ENCODE measurements around the gene SCNN1G. TPM values are rescaled to one million over a fixed set of nuclear protein-coding genes. Genes with fewer than 3 reads are reported as not detected.

The SCNN1G gene
- polyA plus RNA-seq, 2 of the 4 experiments (the other 2 are of a cell fraction), result 0.03 to 0.05 TPM

GRCh38 chr16:23185656-23186055 lies 3.1 kb downstream of the SCNN1G start (continued):
- TF ChIP-seq BCL3 (IDR thresholded peaks at IDR 0.05) (no peak), BHLHE40 (IDR thresholded peaks at IDR 0.05; ENCODE audit: low read depth, low read length) (no peak), SREBF2 (IDR thresholded peaks at IDR 0.05) (no peak), MAZ (IDR thresholded peaks at IDR 0.05; ENCODE audit: borderline replicate concordance, low read depth, low read length) (no peak), POLR2A (IDR thresholded peaks at IDR 0.05; ENCODE audit: low read length) (no peak), CBX8 (IDR thresholded peaks at IDR 0.05) (no peak), RNF2 (IDR thresholded peaks at IDR 0.05; ENCODE audit: borderline replicate concordance, low read depth) (no peak), NPAS2 (CRISPR knock-in tag; IDR thresholded peaks at IDR 0.05; ENCODE audit: borderline replicate concordance) (no peak), RFX5 (IDR thresholded peaks at IDR 0.05) (no peak), JUN (IDR thresholded peaks at IDR 0.05) (no peak)

GRCh38 chr16:23186171-23186570 lies 3.6 kb downstream of the SCNN1G start:
- WGBS (ENCODE audit: missing lambda C conversion rate), result 84% methylated on average over 24 of the region's 24 CpGs
- Histone ChIP-seq H3K4me2 (no peak overlapping the region), H3K4me3 (no peak overlapping the region), H3K9me3 (no peaks in the 10 kb centered on the region), H3K4me1 (peaks cover 8% of the 10 kb centered on the region; the same call in 2 of the 3 replicates), H3K27ac (no peak overlapping the region)
- CTCF ChIA-PET, result interaction anchor here (1.0 to 18.1 kb wide), 4 partner anchors 10 to 287 kb away, joined by 3 to 336 read pairs (median 6); no protein-coding TSS in a partner anchor
- POLR2A ChIA-PET, result no interaction called here
- no peak for ATAC-seq
- no peak for FAIRE-seq
- DNase-seq (ENCODE audit: low read depth in 1 of 2, low spot score in 1 of 2), result no peak
- TF ChIP-seq KDM1A (IDR thresholded peaks at IDR 0.05; ENCODE audit: low read depth), result no peak
- TF ChIP-seq ZNF302 (CRISPR knock-in tag; IDR thresholded peaks at IDR 0.05), result no peak
- TF ChIP-seq POLR2A (IDR thresholded peaks at IDR 0.05; ENCODE audit: low read length), result no peak
- TF ChIP-seq PBX3 (IDR thresholded peaks at IDR 0.05), result no peak

- TF ChIP-seq EHF (CRISPR knock-in tag; IDR thresholded peaks at IDR 0.05) (no peak), RFX5 (IDR thresholded peaks at IDR 0.05) (no peak), HDAC2 (IDR thresholded peaks at IDR 0.05) (no peak), SMC3 (IDR thresholded peaks at IDR 0.05) (no peak), REST (IDR thresholded peaks at IDR 0.05) (no peak), CEBPB (IDR thresholded peaks at IDR 0.05) (no peak), BHLHE40 (IDR thresholded peaks at IDR 0.05; ENCODE audit: low read depth, low read length) (no peak)
- TF ChIP-seq, protein P1, sequence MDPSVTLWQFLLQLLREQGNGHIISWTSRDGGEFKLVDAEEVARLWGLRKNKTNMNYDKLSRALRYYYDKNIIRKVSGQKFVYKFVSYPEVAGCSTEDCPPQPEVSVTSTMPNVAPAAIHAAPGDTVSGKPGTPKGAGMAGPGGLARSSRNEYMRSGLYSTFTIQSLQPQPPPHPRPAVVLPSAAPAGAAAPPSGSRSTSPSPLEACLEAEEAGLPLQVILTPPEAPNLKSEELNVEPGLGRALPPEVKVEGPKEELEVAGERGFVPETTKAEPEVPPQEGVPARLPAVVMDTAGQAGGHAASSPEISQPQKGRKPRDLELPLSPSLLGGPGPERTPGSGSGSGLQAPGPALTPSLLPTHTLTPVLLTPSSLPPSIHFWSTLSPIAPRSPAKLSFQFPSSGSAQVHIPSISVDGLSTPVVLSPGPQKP (IDR thresholded peaks at IDR 0.05; ENCODE audit: low read depth, low read length), result no peak
- TF ChIP-seq, protein P2, sequence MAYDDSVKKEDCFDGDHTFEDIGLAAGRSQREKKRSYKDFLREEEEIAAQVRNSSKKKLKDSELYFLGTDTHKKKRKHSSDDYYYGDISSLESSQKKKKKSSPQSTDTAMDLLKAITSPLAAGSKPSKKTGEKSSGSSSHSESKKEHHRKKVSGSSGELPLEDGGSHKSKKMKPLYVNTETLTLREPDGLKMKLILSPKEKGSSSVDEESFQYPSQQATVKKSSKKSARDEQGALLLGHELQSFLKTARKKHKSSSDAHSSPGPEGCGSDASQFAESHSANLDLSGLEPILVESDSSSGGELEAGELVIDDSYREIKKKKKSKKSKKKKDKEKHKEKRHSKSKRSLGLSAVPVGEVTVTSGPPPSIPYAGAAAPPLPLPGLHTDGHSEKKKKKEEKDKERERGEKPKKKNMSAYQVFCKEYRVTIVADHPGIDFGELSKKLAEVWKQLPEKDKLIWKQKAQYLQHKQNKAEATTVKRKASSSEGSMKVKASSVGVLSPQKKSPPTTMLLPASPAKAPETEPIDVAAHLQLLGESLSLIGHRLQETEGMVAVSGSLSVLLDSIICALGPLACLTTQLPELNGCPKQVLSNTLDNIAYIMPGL (CRISPR knock-in tag; IDR thresholded peaks at IDR 0.05; ENCODE audit: borderline replicate concordance), result no peak
- TF ChIP-seq, protein P3, sequence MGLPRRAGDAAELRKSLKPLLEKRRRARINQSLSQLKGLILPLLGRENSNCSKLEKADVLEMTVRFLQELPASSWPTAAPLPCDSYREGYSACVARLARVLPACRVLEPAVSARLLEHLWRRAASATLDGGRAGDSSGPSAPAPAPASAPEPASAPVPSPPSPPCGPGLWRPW (IDR thresholded peaks at IDR 0.05), result no peak
- ATAC-seq (no peak), FAIRE-seq (no peak), DNase-seq (ENCODE audit: low read depth in 1 of 2, low spot score in 1 of 2) (no peak)
- Histone ChIP-seq H3K4me3 (no peak overlapping the region), H3K9me3 (no peaks in the 10 kb centered on the region), H3K27ac (no peak overlapping the region), H3K4me1 (peaks cover 4% of the 10 kb centered on the region; the same call in 2 of the 3 replicates), H3K4me2 (peak overlapping the region; percentile 14; the same call in 1 of the 3 replicates)
- ChIA-PET POLR2A (no interaction called here), CTCF (interaction anchor here (2.8 to 18.1 kb wide), 2 partner anchors 11 to 248 kb away, joined by 8 to 336 read pairs; no protein-coding TSS in a partner anchor)
- WGBS (ENCODE audit: missing lambda C conversion rate), result 39% methylated on average over 3 of the region's 3 CpGs
Observed at GRCh38 chr16:23187341-23187740, 4.8 kb downstream of the SCNN1G start.
